WI38 (cell line): ENCODE results near the gene DNAH6.

Experiments
- H3K4me3 ChIP-seq: 2 replicates; pipeline ENCODE4 v1.5.1; 2011; ENCODE audit warnings: low read depth, mild to moderate bottlenecking, control low read depth, low read length
- CTCF ChIP-seq: IDR thresholded peaks from 2 replicates; pipeline ENCODE4 v1.5.1; 2012; ENCODE audit warnings: low read depth, mild to moderate bottlenecking, control low read depth, low read length

DNAH6 gene

GRCh38 chr2:84705858-84706257 lies 189.6 kb downstream of the DNAH6 start:
- H3K4me3 ChIP-seq: no peak overlapping the region
- no peak for TF ChIP-seq CTCF

DNA sequence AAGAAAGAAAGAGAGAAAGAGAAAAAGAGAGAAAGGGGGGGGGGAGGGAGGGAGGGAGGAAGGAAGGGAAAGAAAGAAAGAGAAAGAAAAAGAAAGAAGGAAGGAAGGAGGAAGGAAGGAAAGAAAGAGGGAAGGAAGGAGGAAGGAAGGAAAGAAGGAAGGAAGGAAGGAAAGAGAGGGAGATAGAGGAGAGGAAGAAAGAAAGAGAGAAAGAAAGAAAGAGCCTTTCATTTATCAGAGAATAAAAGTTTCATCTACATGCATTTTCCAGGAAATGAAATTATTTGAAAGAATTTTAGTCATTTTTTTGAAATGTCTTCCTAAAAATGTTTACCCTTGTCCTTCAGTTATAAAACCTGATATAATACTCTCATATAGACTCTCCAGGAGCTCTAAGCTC lies 192.1 kb downstream of the DNAH6 start:
- no peak for TF ChIP-seq CTCF
- no peak overlapping the region for H3K4me3 ChIP-seq

DNA sequence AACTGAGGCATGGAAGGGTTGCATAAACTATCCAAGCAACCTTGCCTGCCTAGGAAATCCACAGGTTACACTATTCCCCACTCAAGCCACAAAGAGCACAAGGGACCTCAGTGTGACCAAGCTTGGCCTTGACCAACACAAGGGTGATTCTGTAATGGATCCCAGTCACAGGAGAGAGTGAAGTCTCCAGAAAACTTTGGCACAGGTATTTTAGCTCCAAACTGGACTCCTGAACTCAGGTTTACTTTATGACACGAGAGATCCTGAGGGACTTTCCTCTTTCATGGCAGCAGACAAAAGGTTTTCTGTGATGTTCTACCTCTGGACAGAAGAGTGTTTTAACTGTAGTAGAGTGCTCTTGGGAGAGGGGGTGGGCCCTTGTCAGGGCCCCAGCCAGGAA lies 195.4 kb downstream of the DNAH6 start:
- TF ChIP-seq CTCF: no peak
- H3K4me3 ChIP-seq: no peak overlapping the region

GRCh38 chr2:84713441-84713840 lies 197.1 kb downstream of the DNAH6 start:
- H3K4me3 ChIP-seq: no peak overlapping the region
- no peak for TF ChIP-seq CTCF

DNA sequence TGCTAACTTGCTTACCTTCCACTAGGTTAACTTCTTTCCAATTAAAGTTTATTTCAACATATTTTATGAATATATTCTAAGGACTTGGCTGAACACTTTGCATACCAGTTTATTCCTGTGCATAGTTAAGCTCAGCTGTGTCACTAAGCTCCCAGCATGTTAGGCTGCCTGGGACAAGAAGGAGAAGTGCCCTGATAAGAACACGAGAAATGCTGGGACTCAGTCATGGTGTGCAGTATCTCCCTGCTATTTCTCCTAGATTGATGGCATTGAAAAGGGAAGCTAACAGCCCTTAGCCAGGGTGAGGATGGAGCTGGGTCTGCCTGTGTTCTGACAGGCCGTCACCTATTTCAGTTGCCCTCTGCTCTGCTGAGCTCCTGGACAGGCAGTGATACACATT lies 200.3 kb downstream of the DNAH6 start:
- H3K4me3 ChIP-seq: no peak overlapping the region
- no peak for TF ChIP-seq CTCF

GRCh38 chr2:84717302-84717701 lies 201.0 kb downstream of the DNAH6 start:
- no peak for TF ChIP-seq CTCF

GRCh38 chr2:84719434-84719833 lies 203.1 kb downstream of the DNAH6 start:
- TF ChIP-seq CTCF: no peak
- no peak overlapping the region for H3K4me3 ChIP-seq

More at GRCh38 chr2:84717302-84717701, 201.0 kb downstream of the DNAH6 start:
- H3K4me3 ChIP-seq: no peak overlapping the region

DNA sequence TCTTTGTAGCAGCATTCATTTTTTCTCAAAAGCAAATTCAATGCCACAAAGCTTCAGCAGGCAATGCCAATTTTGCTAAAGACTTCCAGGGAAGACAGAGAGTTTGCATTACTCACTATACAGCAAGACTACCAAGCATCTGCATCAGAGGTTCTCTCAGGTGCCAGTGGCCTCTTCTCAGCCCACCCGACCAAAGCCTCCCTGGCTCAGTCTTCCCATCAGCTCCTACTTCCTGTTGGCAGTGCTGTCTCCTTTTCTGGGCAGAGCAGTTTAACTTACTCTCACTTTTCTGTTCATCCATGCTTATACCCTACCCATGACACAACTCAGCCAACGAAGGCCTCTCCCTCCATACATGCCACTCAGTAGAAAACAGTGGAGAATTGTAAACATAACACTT lies 207.5 kb downstream of the DNAH6 start:
- TF ChIP-seq CTCF: no peak
- no peak overlapping the region for H3K4me3 ChIP-seq
